ENCODE measurements around the gene UBR4. TPM values are rescaled to one million over a fixed set of nuclear protein-coding genes. Genes with fewer than 3 reads are reported as not detected.

UBR4 gene
- total RNA-seq, 4 donors from 2014 or later = 140 to 418 (median 223) TPM

DNA sequence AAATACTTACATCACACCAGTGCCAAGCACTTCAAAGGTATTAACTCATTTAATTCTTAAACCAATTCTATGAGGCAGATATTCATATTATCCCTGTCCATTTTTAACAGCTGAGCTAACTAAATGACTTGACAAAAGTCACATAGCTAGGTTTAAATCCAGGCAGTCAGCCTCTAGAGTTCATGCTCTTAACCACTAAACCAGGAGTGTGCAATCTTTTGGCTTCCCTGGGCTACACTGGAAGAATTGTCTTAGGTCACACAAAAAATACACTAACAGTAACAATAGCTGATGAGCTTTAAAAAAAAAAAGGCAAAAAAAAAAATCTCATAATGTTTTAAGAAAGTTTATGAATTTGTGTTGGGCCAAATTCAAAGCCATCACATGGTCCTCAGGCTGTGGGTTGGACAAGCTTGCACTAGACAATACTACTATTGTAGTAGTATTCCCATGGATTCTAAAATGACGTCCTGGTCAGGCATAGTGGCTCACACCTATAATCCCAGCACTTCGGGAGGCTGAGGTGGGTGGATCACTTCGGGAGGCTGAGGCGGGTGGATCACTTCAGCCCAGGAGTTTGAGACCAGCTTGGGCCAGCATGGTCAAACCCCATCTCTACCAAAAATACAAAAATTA, 10.0 kb downstream of the UBR4 start:
- intact Hi-C loops (cut with DNase I; ENCODE audit: low total_unique reads) = no loop called here
- peaks cover 1 to 45% (median 23%) of the 10 kb centered on the region in 4 donors for H3K36me3 ChIP-seq

DNA sequence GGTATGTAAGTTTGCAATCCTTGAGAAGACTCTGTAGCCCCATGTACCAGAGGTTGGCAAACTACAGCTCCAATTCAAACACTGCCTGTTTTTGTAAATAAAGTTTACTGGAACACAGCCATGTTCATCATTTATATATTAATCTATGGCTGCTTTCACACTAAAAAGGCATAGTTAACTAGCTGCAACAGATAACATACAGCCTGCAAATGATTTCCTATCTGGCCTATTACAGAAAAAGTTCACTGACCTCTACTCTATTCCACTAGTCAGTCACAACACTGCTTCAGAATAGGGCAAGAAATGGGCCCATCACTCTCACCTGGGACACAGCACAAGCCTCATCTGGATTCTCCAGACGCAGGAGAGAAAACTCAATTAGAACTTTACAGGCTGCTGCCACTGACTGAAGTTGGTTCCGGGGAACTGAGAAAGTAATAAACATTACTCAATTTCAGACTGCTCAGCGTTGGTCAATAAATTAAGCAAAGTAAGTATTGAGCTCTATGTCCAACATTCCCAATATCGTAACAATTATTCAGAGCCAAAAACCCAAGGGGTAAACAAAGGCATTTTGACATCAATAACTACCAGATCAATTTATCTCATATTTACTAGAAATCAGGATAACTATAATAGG, 10.6 kb downstream of the UBR4 start:
- WGBS, 2 donors (ENCODE audit: low coverage in 1 of 2) = 87% methylated on average over 3 to 4 of the region's 4 CpGs
- no peak overlapping the region for H3K27ac ChIP-seq
- H3K4me1 ChIP-seq = peaks cover 9 to 25% (median 17%) of the 10 kb centered on the region in 4 donors
- H3K4me3 ChIP-seq = no peak overlapping the region
- TF ChIP-seq EP300 (IDR thresholded peaks at IDR 0.05; ENCODE audit: low read depth) = no peak
- TF ChIP-seq, protein P1, sequence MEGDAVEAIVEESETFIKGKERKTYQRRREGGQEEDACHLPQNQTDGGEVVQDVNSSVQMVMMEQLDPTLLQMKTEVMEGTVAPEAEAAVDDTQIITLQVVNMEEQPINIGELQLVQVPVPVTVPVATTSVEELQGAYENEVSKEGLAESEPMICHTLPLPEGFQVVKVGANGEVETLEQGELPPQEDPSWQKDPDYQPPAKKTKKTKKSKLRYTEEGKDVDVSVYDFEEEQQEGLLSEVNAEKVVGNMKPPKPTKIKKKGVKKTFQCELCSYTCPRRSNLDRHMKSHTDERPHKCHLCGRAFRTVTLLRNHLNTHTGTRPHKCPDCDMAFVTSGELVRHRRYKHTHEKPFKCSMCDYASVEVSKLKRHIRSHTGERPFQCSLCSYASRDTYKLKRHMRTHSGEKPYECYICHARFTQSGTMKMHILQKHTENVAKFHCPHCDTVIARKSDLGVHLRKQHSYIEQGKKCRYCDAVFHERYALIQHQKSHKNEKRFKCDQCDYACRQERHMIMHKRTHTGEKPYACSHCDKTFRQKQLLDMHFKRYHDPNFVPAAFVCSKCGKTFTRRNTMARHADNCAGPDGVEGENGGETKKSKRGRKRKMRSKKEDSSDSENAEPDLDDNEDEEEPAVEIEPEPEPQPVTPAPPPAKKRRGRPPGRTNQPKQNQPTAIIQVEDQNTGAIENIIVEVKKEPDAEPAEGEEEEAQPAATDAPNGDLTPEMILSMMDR (IDR thresholded peaks at IDR 0.05) = no peak
- TF ChIP-seq POLR2AphosphoS5 (IDR thresholded peaks at IDR 0.05) = no peak
- TF ChIP-seq POLR2A (IDR thresholded peaks at IDR 0.05) = no peak
- no peaks in the 10 kb centered on the region for H3K9me3 ChIP-seq
- peaks cover 1 to 50% (median 25%) of the 10 kb centered on the region in 4 donors for H3K36me3 ChIP-seq
- H3K27me3 ChIP-seq = no peaks in the 10 kb centered on the region
- no peak for DNase-seq
- in situ Hi-C loops (cut with MboI; ENCODE audit: low pct_ligation_motif_present in 1 of 4, low pct_unique_long_range_greater_than_20kb in 1 of 4, low sequenced_read_pairs in 3 of 4) (loop anchor here in 1 of 4 donors (10.0 kb wide), 1 partner anchor 45 kb away; no protein-coding TSS in a partner anchor), intact Hi-C loops (cut with DNase I; ENCODE audit: low total_unique reads) (no loop called here)

More for the DNA sequence above, 10.0 kb downstream of the UBR4 start:
- Histone ChIP-seq H3K9me3 (no peaks in the 10 kb centered on the region), H3K27me3 (no peaks in the 10 kb centered on the region), H3K27ac (no peak overlapping the region), H3K4me1 (peaks cover 9 to 31% (median 20%) of the 10 kb centered on the region in 4 donors), H3K4me3 (no peak overlapping the region)
- WGBS, 2 donors (ENCODE audit: low coverage in 1 of 2) = 67% methylated on average over 4 of the region's 4 CpGs; no CpG with 5 or more reads in 1 of the 2 donors
- in situ Hi-C loops (cut with MboI; ENCODE audit: low pct_ligation_motif_present in 1 of 4, low pct_unique_long_range_greater_than_20kb in 1 of 4, low sequenced_read_pairs in 3 of 4) = loop anchor here in 1 of 4 donors (10.0 kb wide), 1 partner anchor 45 kb away; no protein-coding TSS in a partner anchor
- no peak for DNase-seq
- no peak for TF ChIP-seq EP300 (IDR thresholded peaks at IDR 0.05; ENCODE audit: low read depth)
- TF ChIP-seq, protein P1 (IDR thresholded peaks at IDR 0.05) = no peak
- TF ChIP-seq POLR2AphosphoS5 (IDR thresholded peaks at IDR 0.05) = no peak
- no peak for TF ChIP-seq POLR2A (IDR thresholded peaks at IDR 0.05)

DNA sequence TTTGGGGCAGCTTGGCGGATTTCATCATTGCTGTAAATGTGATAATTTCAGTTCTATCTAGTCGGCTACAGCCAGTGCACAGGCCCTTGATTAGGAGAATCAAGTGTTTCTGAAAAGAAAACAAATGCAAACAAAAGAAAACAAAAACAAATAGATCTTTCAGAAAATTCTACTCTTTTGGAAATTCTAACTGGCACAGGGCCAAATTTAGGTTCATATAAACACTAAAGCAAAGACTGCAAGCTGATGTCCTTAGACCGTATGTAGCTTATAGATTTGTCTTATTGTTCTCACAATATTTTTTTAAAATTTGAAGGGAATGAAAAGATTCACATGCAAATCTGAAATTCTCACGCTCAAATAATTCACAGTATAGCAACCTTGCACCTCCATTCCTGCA, 11.2 kb downstream of the UBR4 start:
- WGBS, 2 donors (ENCODE audit: low coverage in 1 of 2) = 84 to 92% methylated on average over 4 of the region's 4 CpGs
- no peaks in the 10 kb centered on the region for H3K27me3 ChIP-seq
- H3K36me3 ChIP-seq = peaks cover 1 to 56% (median 28%) of the 10 kb centered on the region in 4 donors
- no peak for TF ChIP-seq POLR2AphosphoS5 (IDR thresholded peaks at IDR 0.05)
- no peak for TF ChIP-seq EP300 (IDR thresholded peaks at IDR 0.05; ENCODE audit: low read depth)
- TF ChIP-seq, protein P1 (IDR thresholded peaks at IDR 0.05) = no peak
- no peak for TF ChIP-seq POLR2A (IDR thresholded peaks at IDR 0.05)
- no peaks in the 10 kb centered on the region for H3K9me3 ChIP-seq
- no peak for DNase-seq
- peaks cover 8 to 19% (median 13%) of the 10 kb centered on the region in 4 donors for H3K4me1 ChIP-seq
- in situ Hi-C loops (cut with MboI; ENCODE audit: low pct_ligation_motif_present in 1 of 4, low pct_unique_long_range_greater_than_20kb in 1 of 4, low sequenced_read_pairs in 3 of 4) (loop anchor here in 1 of 4 donors (10.0 kb wide), 1 partner anchor 46 kb away; no protein-coding TSS in a partner anchor), intact Hi-C loops (cut with DNase I; ENCODE audit: low total_unique reads) (no loop called here)
- H3K27ac ChIP-seq = no peak overlapping the region
- no peak overlapping the region for H3K4me3 ChIP-seq

DNA sequence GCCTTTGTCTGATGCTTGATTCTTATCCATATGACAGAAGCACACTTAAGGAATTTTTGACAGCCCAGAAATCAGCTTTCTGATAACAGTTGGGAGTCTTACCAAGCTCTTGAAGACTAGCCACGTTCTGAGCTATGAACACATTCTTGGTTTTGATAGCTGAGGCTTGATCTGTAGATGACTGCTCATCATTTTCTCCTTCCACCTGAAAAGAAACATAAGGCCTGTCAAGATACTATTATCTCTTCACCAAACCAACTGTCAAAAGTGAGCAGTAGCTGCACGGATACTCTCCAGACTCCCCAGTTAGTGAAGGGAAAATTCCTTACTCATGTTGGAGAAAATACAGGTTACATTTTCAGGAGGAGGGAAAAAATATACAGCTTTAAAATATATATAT, 12.2 kb downstream of the UBR4 start:
- no peaks in the 10 kb centered on the region for H3K9me3 ChIP-seq

More for the DNA sequence above, 12.2 kb downstream of the UBR4 start:
- in situ Hi-C loops (cut with MboI; ENCODE audit: low pct_ligation_motif_present in 1 of 4, low pct_unique_long_range_greater_than_20kb in 1 of 4, low sequenced_read_pairs in 3 of 4) = loop anchor here in 1 of 4 donors (10.0 kb wide), 1 partner anchor 47 kb away; no protein-coding TSS in a partner anchor
- TF ChIP-seq POLR2AphosphoS5 (IDR thresholded peaks at IDR 0.05) (no peak), POLR2A (IDR thresholded peaks at IDR 0.05) (no peak)
- TF ChIP-seq, protein P1 (IDR thresholded peaks at IDR 0.05) = no peak
- peaks cover 1 to 66% (median 33%) of the 10 kb centered on the region in 4 donors for H3K36me3 ChIP-seq
- no peak for DNase-seq
- no peak overlapping the region for H3K27ac ChIP-seq
- H3K4me3 ChIP-seq = no peak overlapping the region
- 86 to 89% methylated on average over 1 to 2 of the region's 2 CpGs for WGBS, 2 donors (ENCODE audit: low coverage in 1 of 2)
- intact Hi-C loops (cut with DNase I; ENCODE audit: low total_unique reads) = no loop called here
- peaks cover 0 to 9% (median 5%) of the 10 kb centered on the region in 4 donors for H3K4me1 ChIP-seq
- no peaks in the 10 kb centered on the region for H3K27me3 ChIP-seq

Measured in transverse colon (tissue), 4 donors.